ENCODE data around the gene ZMIZ1.

The ZMIZ1 gene

GRCh38 chr10:79143879-79144278 is 75.1 kb downstream of the ZMIZ1 start:
- no peak for DNase-seq

- DNase-seq, result no peak
These were observed 75.8 kb downstream of the ZMIZ1 start for GRCh38 chr10:79144351-79145173.

- DNase-seq, result no peak
These were observed 76.4 kb downstream of the ZMIZ1 start for GRCh38 chr10:79145174-79145483.

GRCh38 chr10:79145517-79146470 is 77.0 kb downstream of the ZMIZ1 start:
- no peak for DNase-seq

- no peak for DNase-seq
These were observed 77.9 kb downstream of the ZMIZ1 start for GRCh38 chr10:79146611-79147130.

GRCh38 chr10:79147306-79147705 is 78.5 kb downstream of the ZMIZ1 start:
- DNase-seq, result no peak

- DNase-seq, result no peak
These were observed 79.2 kb downstream of the ZMIZ1 start for GRCh38 chr10:79147796-79148451.

- DNase-seq, result no peak
These were observed 79.9 kb downstream of the ZMIZ1 start for GRCh38 chr10:79148452-79149344.

- DNase-seq, result no peak
These were observed 80.5 kb downstream of the ZMIZ1 start for GRCh38 chr10:79149345-79149661.

- peak; percentile 28 for DNase-seq
These were observed 81.1 kb downstream of the ZMIZ1 start for GRCh38 chr10:79149662-79150443.

GRCh38 chr10:79150444-79150754 is 81.6 kb downstream of the ZMIZ1 start:
- no peak for DNase-seq

- DNase-seq, result no peak
These were observed 83.7 kb downstream of the ZMIZ1 start for GRCh38 chr10:79152423-79152817.

GRCh38 chr10:79153745-79154144 is 85.0 kb downstream of the ZMIZ1 start:
- no peak for DNase-seq

- no peak for DNase-seq
These were observed 86.7 kb downstream of the ZMIZ1 start for GRCh38 chr10:79155301-79156081.

- DNase-seq, result no peak
These were observed 87.8 kb downstream of the ZMIZ1 start for GRCh38 chr10:79156334-79157274.

- DNase-seq, result no peak
These were observed 89.2 kb downstream of the ZMIZ1 start for GRCh38 chr10:79158004-79158340.

GRCh38 chr10:79158402-79159097 is 89.8 kb downstream of the ZMIZ1 start:
- no peak for DNase-seq

- DNase-seq, result no peak
These were observed 90.4 kb downstream of the ZMIZ1 start for GRCh38 chr10:79159141-79159651.

- DNase-seq, result no peak
These were observed 91.0 kb downstream of the ZMIZ1 start for GRCh38 chr10:79159785-79160184.

Measured in activated CD4-positive, alpha-beta T cell treated with anti-CD3 and anti-CD28 coated beads, Interleukin-2, amount 50 U/mL, for 16 hours (primary cell).